Heart left ventricle (tissue), 16 donors: ENCODE results near the gene PLPPR5. TPM values are rescaled to one million over a fixed set of nuclear protein-coding genes. Genes with fewer than 3 reads are reported as not detected.

ENCODE experiments used
- ATAC-seq, 4 donors: fragments of 200-7000 bp; cut with Tn5 transposase; one replicate each; pipeline ENCODE4 v1.9.1; 2020 to 2022; ENCODE audit warnings: moderate library complexity in 4 of 4, mild to moderate bottlenecking in 3 of 4, moderate number of reproducible peaks in 1 of 4
- DNase-seq, 5 donors: peaks; one replicate each; pipeline ENCODE4 v3.0.0-alpha.2; 2020
- H3K27ac ChIP-seq, 12 donors: fragments of 200-600 bp; sonication (generic) in 4 of 12; one replicate each; pipeline versions ENCODE4 v1.5.0 to v1.8.0; 2016 to 2022; ENCODE audit warnings: mild to moderate bottlenecking in 2 of 12
- H3K27me3 ChIP-seq, 9 donors: fragments of 200-600 bp; sonication (generic) in 2 of 9; one replicate each; pipeline versions ENCODE4 v1.5.1 to v1.8.0; 2016 to 2022; ENCODE audit warnings: mild to moderate bottlenecking in 3 of 9
- H3K36me3 ChIP-seq, 9 donors: fragments of 200-600 bp; sonication (generic) in 2 of 9; one replicate each; pipeline versions ENCODE4 v1.5.0 to v1.8.0; 2018 to 2022; ENCODE audit warnings: mild to moderate bottlenecking in 2 of 9
- H3K4me1 ChIP-seq, 12 donors: fragments of 200-600 bp; sonication (generic) in 4 of 12; one replicate each; pipeline versions ENCODE4 v1.5.0 to v1.8.0; 2016 to 2022; ENCODE audit warnings: mild to moderate bottlenecking in 3 of 12
- H3K4me3 ChIP-seq, 12 donors: fragments of 200-600 bp; sonication (generic) in 4 of 12; one replicate each; pipeline versions ENCODE4 v1.5.0 to v1.8.0; 2017 to 2022; ENCODE audit warnings: mild to moderate bottlenecking in 9 of 12, moderate library complexity in 4 of 12
- H3K9me3 ChIP-seq, 12 donors: fragments of 200-600 bp; sonication (generic) in 4 of 12; one replicate each; pipeline versions ENCODE4 v1.5.0 to v1.8.0; 2016 to 2022; ENCODE audit warnings: mild to moderate bottlenecking in 1 of 12
- POLR2A ChIP-seq, 2 donors: fragments of 450-650 bp; IDR thresholded peaks; one replicate each; pipeline ENCODE4 v1.6.1; 2017; ENCODE audit warnings: antibody characterized with exemption in 2 of 2, mild to moderate bottlenecking in 2 of 2, moderate library complexity in 2 of 2
- WGBS, 4 donors: extraction: QIAGEN DNeasy Blood & Tissue Kit in 2 of 4; methylation state at CpG; one replicate each; pipeline versions ENCODE4 v1.1.5 to v1.1.7; 2013 to 2018; 5-methylcytosine and 5-hydroxymethylcytosine counted together
- intact Hi-C, 10 donors: fragments of 100-400 bp; cut with DNase I; formaldehyde crosslinking; loops; one replicate each; pipeline versions ENCODE4 v1.11.1 to v1.14.2; 2022
- polyA plus RNA-seq, 2 donors: library from polyadenylated mRNA; stranded (reverse); fragments of 200-250 nt; gene quantifications; one replicate each; pipeline ENCODE4 v1.2.3, GENCODE V29; 2013
- total RNA-seq, 9 donors: library from RNA; depleted of rRNA in 2 of 9; stranded (reverse); fragments of >200 nt in 2 of 9; fragmentation: NEBNext Ultra II Directional in 3 of 9; extraction: Animal tissue kit (Norgen Biotek cat#: 25700) in 3 of 9; gene quantifications; one replicate each; pipeline versions ENCODE4 v1.1.0 to v1.2.4, GENCODE V29; 2016 to 2023
- TF ChIP-seq, protein P1 (sequence below), 12 donors: fragments of 200-600 bp; sonication (generic) in 4 of 12; IDR thresholded peaks; one replicate each; pipeline versions ENCODE4 v1.5.0 to v1.8.0; 2018 to 2022; ENCODE audit warnings: antibody characterized with exemption in 12 of 12, mild to moderate bottlenecking in 5 of 12
- donor health status: ischemic (EF 13 %, LVEDD 7.1; RV severe dilation, severe dysfunction).
- donor health status: healthy with polysubstance abuse.
- donor health status: DM: no; HTN: yes; CAD: no.
- donor health status: DM: no; HTN: no; CAD: no.
- donor health status: ischemic (EF 25% LVEDD 6.9; RV normal size, moderate dysfunction).
- donor health status: ischemic (EF 25% LVEDD 5.7; RV mildly dilated, moderate dysfunction).
- donor health status: healthy.
- donor health status: DM: yes; HTN: yes; CAD: no.
- donor health status: ischemic (EF 35%, LVEDD 5.7; RV mildly dilated, moderate dysfunction).
- donor health status: nonischemic (EF 11% LVEDD 7.7; RV severe dilation, severe dysfunction).
- donor health status: DM: yes; HTN: yes; CAD: no.
- donor health status: PGD.
- donor health status: ischemic (EF 29% LVEDD 5.4; RV normal size, mild dysfunction).
- donor health status: nonischemic (EF 23%, LVEDD 6.1; RV moderate dilation, normal function).

The PLPPR5 gene
- total and polyA plus RNA-seq, 11 donors: not detected

DNA sequence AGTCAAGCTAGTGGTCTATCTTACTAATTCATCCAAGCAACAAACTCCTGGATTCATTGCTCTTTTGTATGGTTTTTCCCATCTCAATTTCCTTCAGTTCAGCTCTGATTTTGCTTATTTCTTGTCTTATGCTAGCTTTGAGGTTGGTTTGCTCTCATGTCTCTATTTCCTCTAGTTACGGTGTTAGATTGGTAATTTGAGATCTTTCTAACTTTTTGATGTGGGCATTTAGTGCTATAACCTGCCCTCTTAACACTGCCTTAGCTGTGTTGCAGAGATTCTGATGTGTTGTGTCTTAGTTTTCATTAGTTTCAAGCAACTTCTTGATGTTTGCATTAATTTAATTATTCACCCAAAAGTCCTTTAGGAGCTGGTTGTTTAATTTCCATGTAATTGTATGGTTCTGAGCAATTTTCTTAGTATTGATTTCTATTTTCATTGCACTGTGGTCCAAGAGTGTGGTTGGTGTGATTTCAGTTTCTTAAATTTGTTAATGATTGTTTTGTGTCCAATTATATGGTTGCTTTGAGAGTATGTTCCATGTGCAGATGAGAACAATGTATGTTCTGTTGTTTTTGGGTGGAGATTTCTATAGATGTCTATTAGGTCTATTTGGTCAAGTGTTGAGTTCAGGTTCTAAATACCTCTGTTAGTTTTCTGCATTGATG lies 154.6 kb downstream of the PLPPR5 start:
- Histone ChIP-seq H3K9me3 (no peaks in the 10 kb centered on the region), H3K27ac (no peak overlapping the region), H3K27me3 (peaks cover 0 to 4% (median 0%) of the 10 kb centered on the region in 9 donors), H3K36me3 (no peaks in the 10 kb centered on the region), H3K4me3 (no peak overlapping the region), H3K4me1 (no peaks in the 10 kb centered on the region)
- no peak for DNase-seq
- no peak for ATAC-seq
- 34 to 89% (median 71%) methylated on average over 1 of the region's 1 CpG for WGBS, 4 donors
- intact Hi-C loops: no loop called here
- no peak for TF ChIP-seq POLR2A (IDR thresholded peaks at IDR 0.05)
- TF ChIP-seq, protein P1, sequence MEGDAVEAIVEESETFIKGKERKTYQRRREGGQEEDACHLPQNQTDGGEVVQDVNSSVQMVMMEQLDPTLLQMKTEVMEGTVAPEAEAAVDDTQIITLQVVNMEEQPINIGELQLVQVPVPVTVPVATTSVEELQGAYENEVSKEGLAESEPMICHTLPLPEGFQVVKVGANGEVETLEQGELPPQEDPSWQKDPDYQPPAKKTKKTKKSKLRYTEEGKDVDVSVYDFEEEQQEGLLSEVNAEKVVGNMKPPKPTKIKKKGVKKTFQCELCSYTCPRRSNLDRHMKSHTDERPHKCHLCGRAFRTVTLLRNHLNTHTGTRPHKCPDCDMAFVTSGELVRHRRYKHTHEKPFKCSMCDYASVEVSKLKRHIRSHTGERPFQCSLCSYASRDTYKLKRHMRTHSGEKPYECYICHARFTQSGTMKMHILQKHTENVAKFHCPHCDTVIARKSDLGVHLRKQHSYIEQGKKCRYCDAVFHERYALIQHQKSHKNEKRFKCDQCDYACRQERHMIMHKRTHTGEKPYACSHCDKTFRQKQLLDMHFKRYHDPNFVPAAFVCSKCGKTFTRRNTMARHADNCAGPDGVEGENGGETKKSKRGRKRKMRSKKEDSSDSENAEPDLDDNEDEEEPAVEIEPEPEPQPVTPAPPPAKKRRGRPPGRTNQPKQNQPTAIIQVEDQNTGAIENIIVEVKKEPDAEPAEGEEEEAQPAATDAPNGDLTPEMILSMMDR (IDR thresholded peaks at IDR 0.05): no peak

- Histone ChIP-seq H3K9me3 (no peaks in the 10 kb centered on the region), H3K36me3 (no peaks in the 10 kb centered on the region), H3K4me3 (no peak overlapping the region), H3K4me1 (no peaks in the 10 kb centered on the region), H3K27me3 (no peaks in the 10 kb centered on the region), H3K27ac (no peak overlapping the region)
- 67 to 76% (median 68%) methylated on average over 2 of the region's 2 CpGs for WGBS, 4 donors
- ATAC-seq (no peak), DNase-seq (no peak)
- TF ChIP-seq, protein P1 (IDR thresholded peaks at IDR 0.05): no peak
- TF ChIP-seq POLR2A (IDR thresholded peaks at IDR 0.05): no peak
- intact Hi-C loops: no loop called here
These were observed 162.4 kb downstream of the PLPPR5 start for GRCh38 chr1:98842241-98842640.
